Activated T-helper 1 cell treated with Interleukin-2 at 50 U/mL for 16 hours (primary cell): ENCODE data around the gene FBXW10.
"Not testable (repeated sequence)": the region's sequence is repeated elsewhere in the genome, so short reads cannot be mapped to it uniquely, and the experiment has no call there.

Experiments used
- DNase-seq: peaks from one replicate; pipeline ENCODE4 v3.0.0-alpha.2; 2020; ENCODE audit warnings: low read depth

FBXW10 gene

GRCh38 chr17:18743699-18744421, at the start of gene FBXW10:
Gene FBXW10 (plus strand): TSS chr17:18744054. CDS start chr17:18744245, 191 bp downstream.
- not testable (repeated sequence) for DNase-seq

GRCh38 chr17:18695143-18695542, 48.7 kb upstream of the FBXW10 start:
- DNase-seq = not testable (repeated sequence)

- DNase-seq = not testable (repeated sequence)
Observed at GRCh38 chr17:18698473-18699103, 45.3 kb upstream of the FBXW10 start.

- not testable (repeated sequence) for DNase-seq
Observed at GRCh38 chr17:18705955-18706354, 37.9 kb upstream of the FBXW10 start.

GRCh38 chr17:18708215-18708614, 35.6 kb upstream of the FBXW10 start:
- not testable (repeated sequence) for DNase-seq

GRCh38 chr17:18712354-18712999, 31.4 kb upstream of the FBXW10 start:
- peak; percentile 29 for DNase-seq

GRCh38 chr17:18718643-18719427, 25.0 kb upstream of the FBXW10 start:
- DNase-seq = not testable (repeated sequence)

GRCh38 chr17:18719428-18720110, 24.3 kb upstream of the FBXW10 start:
- DNase-seq = not testable (repeated sequence)

GRCh38 chr17:18721775-18722547, 21.9 kb upstream of the FBXW10 start:
- DNase-seq = not testable (repeated sequence)

GRCh38 chr17:18722612-18723011, 21.2 kb upstream of the FBXW10 start:
- DNase-seq = not testable (repeated sequence)

GRCh38 chr17:18723509-18723908, 20.3 kb upstream of the FBXW10 start:
- DNase-seq = not testable (repeated sequence)

GRCh38 chr17:18732438-18732837, 11.4 kb upstream of the FBXW10 start:
- not testable (repeated sequence) for DNase-seq

- not testable (repeated sequence) for DNase-seq
Observed at GRCh38 chr17:18733350-18733749, 10.5 kb upstream of the FBXW10 start.

GRCh38 chr17:18739616-18740391, 4.0 kb upstream of the FBXW10 start:
- DNase-seq = not testable (repeated sequence)

- not testable (repeated sequence) for DNase-seq
Observed at GRCh38 chr17:18741228-18741627, 2.6 kb upstream of the FBXW10 start.

GRCh38 chr17:18744726-18745125, 872 bp downstream of the FBXW10 start:
- DNase-seq = not testable (repeated sequence)

- not testable (repeated sequence) for DNase-seq
Observed at GRCh38 chr17:18746551-18746950, 2.7 kb downstream of the FBXW10 start.

GRCh38 chr17:18747501-18747900, 3.6 kb downstream of the FBXW10 start:
- not testable (repeated sequence) for DNase-seq

- not testable (repeated sequence) for DNase-seq
Observed at GRCh38 chr17:18750242-18750641, 6.4 kb downstream of the FBXW10 start.
